ENCODE results near the gene ACTL7B.

DNA sequence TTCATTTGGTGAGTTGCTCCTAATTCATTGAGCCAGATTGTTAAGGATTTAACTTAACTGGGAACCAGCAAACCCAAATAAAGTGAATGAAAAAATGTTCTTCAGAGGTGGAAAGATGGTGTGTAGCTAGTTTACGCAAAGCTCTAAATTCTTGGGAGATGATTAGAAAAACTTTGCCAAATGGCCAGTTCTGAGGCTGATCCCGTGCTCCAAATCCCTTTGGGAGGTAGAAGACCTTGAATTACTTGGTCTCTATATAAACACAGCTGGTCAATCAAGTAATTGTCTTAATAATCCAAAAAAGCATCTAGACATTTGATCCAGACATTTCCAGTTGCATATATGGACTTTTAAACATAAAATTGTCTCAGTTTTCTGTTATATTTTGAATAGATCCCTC, 11.4 kb downstream of the ACTL7B start:
- TF ChIP-seq POLR2A (IDR thresholded peaks at IDR 0.05) (no peak), EP300 (IDR thresholded peaks at IDR 0.05) (no peak)
- TF ChIP-seq, protein P1, sequence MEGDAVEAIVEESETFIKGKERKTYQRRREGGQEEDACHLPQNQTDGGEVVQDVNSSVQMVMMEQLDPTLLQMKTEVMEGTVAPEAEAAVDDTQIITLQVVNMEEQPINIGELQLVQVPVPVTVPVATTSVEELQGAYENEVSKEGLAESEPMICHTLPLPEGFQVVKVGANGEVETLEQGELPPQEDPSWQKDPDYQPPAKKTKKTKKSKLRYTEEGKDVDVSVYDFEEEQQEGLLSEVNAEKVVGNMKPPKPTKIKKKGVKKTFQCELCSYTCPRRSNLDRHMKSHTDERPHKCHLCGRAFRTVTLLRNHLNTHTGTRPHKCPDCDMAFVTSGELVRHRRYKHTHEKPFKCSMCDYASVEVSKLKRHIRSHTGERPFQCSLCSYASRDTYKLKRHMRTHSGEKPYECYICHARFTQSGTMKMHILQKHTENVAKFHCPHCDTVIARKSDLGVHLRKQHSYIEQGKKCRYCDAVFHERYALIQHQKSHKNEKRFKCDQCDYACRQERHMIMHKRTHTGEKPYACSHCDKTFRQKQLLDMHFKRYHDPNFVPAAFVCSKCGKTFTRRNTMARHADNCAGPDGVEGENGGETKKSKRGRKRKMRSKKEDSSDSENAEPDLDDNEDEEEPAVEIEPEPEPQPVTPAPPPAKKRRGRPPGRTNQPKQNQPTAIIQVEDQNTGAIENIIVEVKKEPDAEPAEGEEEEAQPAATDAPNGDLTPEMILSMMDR (IDR thresholded peaks at IDR 0.05), result no peak

Measured in suprapubic skin (tissue), 3 donors.